GM21619 (cell line): Measurements from ENCODE around the gene CASZ1.

Source experiments
- ATAC-seq: cut with Tn5 transposase; IDR thresholded peaks from one replicate; pipeline ENCODE4 v1.9.1; 2021; ENCODE audit not compliant: unreplicated experiment

Gene CASZ1

GRCh38 chr1:10730985-10731384 is 65.5 kb downstream of the CASZ1 start:
- ATAC-seq: no peak

GRCh38 chr1:10728595-10729410 is 67.6 kb downstream of the CASZ1 start:
- ATAC-seq: no peak

- ATAC-seq: no peak
Observed at GRCh38 chr1:10727751-10728232, 68.7 kb downstream of the CASZ1 start.

GRCh38 chr1:10726355-10726754 is 70.1 kb downstream of the CASZ1 start:
- ATAC-seq: no peak

GRCh38 chr1:10724948-10725847 is 71.2 kb downstream of the CASZ1 start:
- no peak for ATAC-seq

- no peak for ATAC-seq
Observed at GRCh38 chr1:10724511-10724910, 71.9 kb downstream of the CASZ1 start.

- ATAC-seq: no peak
Observed at GRCh38 chr1:10724052-10724494, 72.4 kb downstream of the CASZ1 start.

GRCh38 chr1:10723317-10723716 is 73.1 kb downstream of the CASZ1 start:
- no peak for ATAC-seq

GRCh38 chr1:10722803-10723202 is 73.6 kb downstream of the CASZ1 start:
- no peak for ATAC-seq

- ATAC-seq: no peak
Observed at GRCh38 chr1:10721381-10722321, 74.8 kb downstream of the CASZ1 start.

- no peak for ATAC-seq
Observed at GRCh38 chr1:10720635-10721034, 75.8 kb downstream of the CASZ1 start.

GRCh38 chr1:10718083-10718415 is 78.4 kb downstream of the CASZ1 start:
- no peak for ATAC-seq

- no peak for ATAC-seq
Observed at GRCh38 chr1:10717296-10718082, 79.0 kb downstream of the CASZ1 start.

- no peak for ATAC-seq
Observed at GRCh38 chr1:10716840-10717239, 79.6 kb downstream of the CASZ1 start.

- no peak for ATAC-seq
Observed at GRCh38 chr1:10714337-10715114, 81.9 kb downstream of the CASZ1 start.

GRCh38 chr1:10713614-10714013 is 82.8 kb downstream of the CASZ1 start:
- ATAC-seq: no peak

GRCh38 chr1:10712568-10713362 is 83.7 kb downstream of the CASZ1 start:
- no peak for ATAC-seq

- ATAC-seq: no peak
Observed at GRCh38 chr1:10710489-10710888, 86.0 kb downstream of the CASZ1 start.
